Right lobe of liver (tissue), 4 donors: ENCODE data around the gene KCND1.

Experiments used
- POLR2A ChIP-seq: fragments of 450-650 bp; IDR thresholded peaks from one replicate; pipeline ENCODE4 v1.6.1; 2017; ENCODE audit warnings: antibody characterized with exemption, mild to moderate bottlenecking
- TF ChIP-seq, protein P1 (sequence below), 4 donors: fragments of 200-600 bp in 3 of 4; fragments of 450-650 bp in 1 of 4; IDR thresholded peaks; one replicate each; pipeline versions ENCODE4 v1.5.1 to v1.8.0; 2016 to 2022; ENCODE audit warnings: antibody characterized with exemption in 4 of 4, mild to moderate bottlenecking in 2 of 4
- donor health status: DM: no; HTN: no; CAD: no.
- donor health status: DM: no; HTN: no; CAD: no.
- donor health status: DM: no; HTN: yes; CAD: no.

DNA sequence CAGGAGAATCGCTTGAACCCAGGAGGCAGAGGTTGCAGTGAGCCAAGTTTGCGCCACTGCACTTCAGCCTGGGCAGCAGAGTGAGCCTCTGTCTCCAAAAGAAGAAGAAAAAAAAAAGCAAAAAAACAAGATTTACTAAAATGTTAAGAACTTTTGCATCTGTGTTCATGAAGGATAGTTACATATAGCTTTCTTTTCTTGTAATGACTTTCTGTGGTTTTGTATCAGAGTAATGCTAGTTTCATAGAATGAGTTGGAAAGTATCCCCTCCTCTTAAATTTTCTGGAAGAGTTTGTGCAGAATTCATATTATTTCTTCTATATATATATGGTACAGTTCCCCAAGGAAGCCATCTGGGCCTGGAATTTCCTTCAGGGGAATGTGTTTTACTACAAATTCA, 47.4 kb upstream of the KCND1 start:
- TF ChIP-seq, protein P1, sequence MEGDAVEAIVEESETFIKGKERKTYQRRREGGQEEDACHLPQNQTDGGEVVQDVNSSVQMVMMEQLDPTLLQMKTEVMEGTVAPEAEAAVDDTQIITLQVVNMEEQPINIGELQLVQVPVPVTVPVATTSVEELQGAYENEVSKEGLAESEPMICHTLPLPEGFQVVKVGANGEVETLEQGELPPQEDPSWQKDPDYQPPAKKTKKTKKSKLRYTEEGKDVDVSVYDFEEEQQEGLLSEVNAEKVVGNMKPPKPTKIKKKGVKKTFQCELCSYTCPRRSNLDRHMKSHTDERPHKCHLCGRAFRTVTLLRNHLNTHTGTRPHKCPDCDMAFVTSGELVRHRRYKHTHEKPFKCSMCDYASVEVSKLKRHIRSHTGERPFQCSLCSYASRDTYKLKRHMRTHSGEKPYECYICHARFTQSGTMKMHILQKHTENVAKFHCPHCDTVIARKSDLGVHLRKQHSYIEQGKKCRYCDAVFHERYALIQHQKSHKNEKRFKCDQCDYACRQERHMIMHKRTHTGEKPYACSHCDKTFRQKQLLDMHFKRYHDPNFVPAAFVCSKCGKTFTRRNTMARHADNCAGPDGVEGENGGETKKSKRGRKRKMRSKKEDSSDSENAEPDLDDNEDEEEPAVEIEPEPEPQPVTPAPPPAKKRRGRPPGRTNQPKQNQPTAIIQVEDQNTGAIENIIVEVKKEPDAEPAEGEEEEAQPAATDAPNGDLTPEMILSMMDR (IDR thresholded peaks at IDR 0.05) = no peak
- TF ChIP-seq POLR2A = no peak
